NCI-H345 treated with DMSO at 0.1 percent for 48 hours (cell line): ENCODE measurements around the gene BBS4.
"Not testable (repeated sequence)": the region's sequence is repeated elsewhere in the genome, so short reads cannot be mapped to it uniquely, and the experiment has no call there.

Source experiments
- DNase-seq: peaks from one replicate; lab custom pipeline; 2025; ENCODE audit not compliant: unreplicated experiment; lab: John Stamatoyannopoulos, UW

The BBS4 gene

GRCh38 chr15:72685925-72686794 lies at the start of gene BBS4, which contains the start of gene HIGD2B:
Gene BBS4, plus strand, starts transcription at chr15:72686207. Its CDS starts 21 bp downstream, at chr15:72686228.
Gene HIGD2B, minus strand, starts transcription at chr15:72686182. Its CDS starts 9,808 bp downstream, at chr15:72676374.
- DNase-seq, result no peak

GRCh38 chr15:72636519-72637282 lies 49.3 kb upstream of the BBS4 start:
- not testable (repeated sequence) for DNase-seq

- DNase-seq, result not testable (repeated sequence)
Measured at GRCh38 chr15:72639759-72640483, 46.1 kb upstream of the BBS4 start.

- not testable (repeated sequence) for DNase-seq
Measured at GRCh38 chr15:72642271-72642670, 43.7 kb upstream of the BBS4 start.

- not testable (repeated sequence) for DNase-seq
Measured at GRCh38 chr15:72648631-72649253, 37.3 kb upstream of the BBS4 start.

- not testable (repeated sequence) for DNase-seq
Measured at GRCh38 chr15:72654397-72654796, 31.6 kb upstream of the BBS4 start, which contains the start of gene GOLGA6B. Gene GOLGA6B, plus strand, starts transcription at chr15:72654697. Its CDS starts 41 bp downstream, at chr15:72654738.

GRCh38 chr15:72656014-72656413 lies 30.0 kb upstream of the BBS4 start:
- DNase-seq, result not testable (repeated sequence)

- DNase-seq, result not testable (repeated sequence)
Measured at GRCh38 chr15:72661081-72661480, 24.9 kb upstream of the BBS4 start.

GRCh38 chr15:72663931-72664330 lies 22.1 kb upstream of the BBS4 start:
- not testable (repeated sequence) for DNase-seq

GRCh38 chr15:72665706-72666105 lies 20.3 kb upstream of the BBS4 start:
- DNase-seq, result not testable (repeated sequence)

GRCh38 chr15:72669803-72670202 lies 16.2 kb upstream of the BBS4 start:
- DNase-seq, result not testable (repeated sequence)

- not testable (repeated sequence) for DNase-seq
Measured at GRCh38 chr15:72670656-72671352, 15.2 kb upstream of the BBS4 start.

- no peak for DNase-seq
Measured at GRCh38 chr15:72671525-72671924, 14.5 kb upstream of the BBS4 start.

- no peak for DNase-seq
Measured at GRCh38 chr15:72676838-72677237, 9.2 kb upstream of the BBS4 start.

- DNase-seq, result no peak
Measured at GRCh38 chr15:72680931-72681330, 5.1 kb upstream of the BBS4 start.

- no peak for DNase-seq
Measured at GRCh38 chr15:72682772-72683171, 3.2 kb upstream of the BBS4 start.

GRCh38 chr15:72685301-72685924 lies 594 bp upstream of the BBS4 start:
- DNase-seq, result no peak

GRCh38 chr15:72688697-72689096 lies 2.7 kb downstream of the BBS4 start:
- no peak for DNase-seq

GRCh38 chr15:72690938-72691337 lies 4.9 kb downstream of the BBS4 start:
- no peak for DNase-seq
